HG03097 (cell line): ENCODE results near the gene RPTN.

Source experiments
- ATAC-seq: cut with Tn5 transposase; IDR thresholded peaks from one replicate; pipeline ENCODE4 v1.9.1; 2021; ENCODE audit not compliant: unreplicated experiment, low FRiP score

The RPTN gene

GRCh38 chr1:152112101-152112884, 46.7 kb downstream of the RPTN start:
- ATAC-seq = no peak

DNA sequence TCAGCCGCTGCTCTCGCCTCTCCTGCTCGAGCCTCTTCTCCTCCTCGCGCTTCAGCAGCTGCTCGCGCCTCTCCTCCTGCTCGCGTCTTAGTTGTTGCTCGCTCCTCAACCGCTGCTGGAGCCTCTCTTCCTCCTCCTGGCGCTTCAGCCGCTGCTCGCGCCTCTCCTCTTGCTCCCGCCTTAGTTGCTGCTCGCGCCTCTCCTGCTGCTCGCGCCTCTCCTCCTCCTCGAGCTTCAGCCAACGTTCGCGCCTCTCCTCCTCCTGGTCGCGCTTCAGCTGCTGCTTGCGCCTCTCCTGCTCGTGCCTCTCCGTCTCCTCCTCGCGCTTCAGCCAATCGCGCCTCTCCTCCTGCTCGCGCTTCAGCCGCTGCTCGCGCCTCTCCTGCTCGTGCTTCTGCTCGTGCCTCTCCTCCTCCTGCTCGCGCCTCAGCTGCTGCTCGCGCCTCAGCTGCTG, 47.5 kb downstream of the RPTN start:
- no peak for ATAC-seq

DNA sequence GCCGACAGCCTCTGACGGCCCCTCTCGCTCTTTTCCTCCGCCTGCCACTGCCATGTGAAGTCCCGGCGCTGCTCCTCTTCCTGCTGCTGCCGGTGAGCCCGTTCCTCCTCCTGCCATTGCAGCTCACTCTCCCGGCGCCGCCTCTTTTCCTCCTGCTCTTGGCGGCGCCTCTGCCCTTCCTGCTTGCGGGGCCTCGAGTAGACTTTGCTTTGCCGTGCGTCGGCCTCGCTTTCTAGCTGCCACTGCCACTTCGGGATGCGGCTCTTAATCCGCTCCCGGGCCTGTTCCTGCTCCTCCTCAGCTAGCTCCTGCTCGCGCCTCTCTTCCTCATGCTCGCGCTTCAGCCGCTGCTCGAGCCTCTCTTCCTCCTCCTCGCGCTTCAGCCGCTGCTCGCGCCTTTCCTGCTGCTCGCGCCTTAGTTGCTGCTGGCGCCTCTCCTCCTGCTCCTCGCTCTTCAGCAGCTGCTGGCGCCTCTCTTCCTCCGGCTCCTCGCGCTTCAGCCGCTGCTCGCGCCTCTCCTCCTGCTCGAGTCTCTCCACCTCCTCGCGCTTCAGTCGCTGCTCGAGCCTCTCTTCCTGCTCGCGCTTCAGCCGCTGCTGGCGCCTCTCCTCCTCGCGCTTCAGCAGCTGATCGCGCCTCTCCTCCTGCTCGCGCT, 48.0 kb downstream of the RPTN start:
- ATAC-seq = no peak

GRCh38 chr1:152110365-152110859, 48.6 kb downstream of the RPTN start:
- no peak for ATAC-seq

DNA sequence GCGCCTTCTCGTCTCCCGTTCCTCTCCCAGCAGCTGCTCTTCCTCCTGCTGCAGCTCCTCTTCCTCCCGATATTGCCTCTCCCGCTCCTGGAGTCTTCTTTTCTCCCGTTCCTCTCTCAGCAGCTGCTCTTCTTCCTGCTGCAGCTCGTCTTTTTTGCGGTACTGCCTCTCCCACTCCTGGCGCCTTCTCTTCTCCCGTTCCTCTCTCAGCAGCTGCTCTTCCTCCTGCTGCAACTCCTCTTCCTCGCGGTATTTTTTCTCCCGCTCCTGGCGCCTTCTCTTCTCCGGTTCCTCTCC, 49.1 kb downstream of the RPTN start:
- no peak for ATAC-seq

DNA sequence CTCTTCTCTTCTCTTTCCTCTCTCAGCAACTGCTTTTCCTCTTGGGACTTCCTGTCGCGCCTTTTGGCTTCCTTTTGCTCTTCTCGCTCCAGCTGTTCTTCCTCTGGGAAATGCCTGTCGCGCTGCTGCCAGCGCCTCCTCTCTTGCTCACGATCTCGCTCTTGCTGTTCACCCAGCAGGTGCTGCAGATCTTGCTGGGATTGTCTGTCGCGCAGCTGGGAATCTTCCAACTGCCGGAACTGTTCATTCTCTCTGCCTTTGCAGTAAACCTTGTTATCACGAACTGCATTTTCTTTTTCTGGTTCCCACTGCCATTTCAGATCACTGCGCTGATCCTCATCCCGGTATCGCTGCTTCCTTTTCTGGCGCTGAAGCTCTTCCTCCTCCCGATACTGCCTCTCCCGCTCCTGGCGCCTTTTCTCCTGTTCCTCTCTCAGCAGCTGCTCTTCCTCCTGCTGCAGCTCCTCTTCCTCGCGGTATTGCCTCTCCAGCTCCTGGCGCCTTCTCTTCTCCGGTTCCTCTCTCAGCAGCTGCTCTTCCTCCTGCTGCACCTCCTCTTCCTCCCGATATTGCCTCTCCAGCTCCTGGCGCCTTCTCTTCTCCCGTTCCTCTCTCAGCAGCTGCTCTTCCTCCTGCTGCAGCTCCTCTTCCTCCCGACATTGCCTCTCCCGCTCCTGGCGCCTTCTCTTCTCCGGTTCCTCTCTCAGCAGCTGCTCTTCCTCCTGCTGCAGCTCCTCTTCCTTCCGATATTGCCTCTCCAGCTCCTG, 49.6 kb downstream of the RPTN start:
- ATAC-seq = no peak

DNA sequence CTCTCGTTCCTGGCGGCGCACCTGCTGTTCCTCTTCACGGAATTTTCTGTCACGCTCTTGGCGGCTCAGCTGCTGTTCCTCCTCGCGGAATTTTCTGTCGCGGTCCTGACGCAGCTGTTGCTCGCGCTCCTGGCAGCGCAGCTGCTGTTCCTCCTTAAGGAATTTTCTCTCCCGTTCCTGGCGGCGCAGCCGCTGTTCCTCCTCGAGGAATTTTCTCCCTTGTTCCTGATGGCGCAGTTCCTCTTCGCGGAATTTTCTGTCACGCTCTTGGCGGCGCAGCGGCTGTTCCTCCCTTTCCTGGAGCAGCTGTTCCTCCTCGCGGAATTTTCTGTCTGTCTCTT, 50.2 kb downstream of the RPTN start:
- no peak for ATAC-seq

- no peak for ATAC-seq
These were observed 50.8 kb downstream of the RPTN start for GRCh38 chr1:152107984-152108881.

DNA sequence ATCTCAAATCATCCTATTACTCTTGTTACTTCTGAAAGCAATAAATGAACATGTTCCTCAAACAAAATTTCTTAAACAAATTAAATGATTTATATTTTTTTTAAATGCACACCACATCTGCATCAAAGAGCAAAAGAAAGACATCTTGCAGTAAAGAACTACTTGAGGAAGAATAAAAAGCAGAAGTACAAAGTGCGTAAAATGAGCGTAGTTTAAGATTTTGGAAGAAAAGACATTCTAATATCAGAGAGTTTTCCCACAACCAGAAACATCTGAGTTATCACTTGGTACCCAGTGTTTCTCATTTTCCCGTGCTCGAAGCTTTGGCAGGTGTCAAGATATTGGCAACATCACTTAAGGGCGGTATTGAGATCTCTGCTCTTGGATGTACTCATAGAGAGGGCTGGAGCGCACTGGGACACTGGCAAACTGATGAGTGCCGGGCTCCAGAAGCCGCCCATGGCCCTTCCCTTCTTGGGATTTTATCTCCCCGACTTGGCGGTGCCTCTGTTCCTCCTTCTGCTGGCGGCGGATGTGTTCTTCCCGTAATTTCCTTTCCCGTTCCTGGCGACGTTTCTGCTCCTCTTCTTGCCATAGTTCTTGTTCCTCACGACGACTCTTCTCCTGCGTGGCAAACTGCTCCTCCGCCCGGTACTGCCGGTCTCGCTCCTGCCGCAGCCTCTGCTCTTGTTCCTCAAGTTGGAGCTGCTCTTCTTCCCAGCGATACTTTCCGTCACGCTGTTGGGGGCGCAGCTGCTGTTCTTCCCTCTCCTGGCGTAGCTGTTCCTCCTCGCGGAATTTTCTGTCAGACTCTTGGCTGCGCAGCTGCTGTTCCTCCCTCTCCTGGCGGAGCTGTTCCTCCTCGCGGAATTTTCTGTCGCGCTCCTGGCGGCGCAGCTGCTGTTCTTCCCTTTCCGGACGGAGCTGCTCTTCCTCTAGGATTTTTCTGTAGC, 51.7 kb downstream of the RPTN start:
- no peak for ATAC-seq

- no peak for ATAC-seq
These were observed 54.2 kb downstream of the RPTN start for GRCh38 chr1:152104854-152105253.
